Liver (tissue), 9 donors: Measurements from ENCODE around the gene MTMR12. TPM values are rescaled to one million over a fixed set of nuclear protein-coding genes. Genes with fewer than 3 reads are reported as not detected.

ENCODE experiments used
- DNase-seq: peaks from one replicate; pipeline ENCODE4 v3.0.0-alpha.2; 2017; ENCODE audit warnings: low spot score
- H3K27ac ChIP-seq, 2 donors: one replicate each; pipeline ENCODE4 v1.7.0; 2013; ENCODE audit warnings: inconsistent platforms in 2 of 2, low read length in 2 of 2, control low read depth in 1 of 2, low read depth in 1 of 2, mild to moderate bottlenecking in 1 of 2
- H3K27me3 ChIP-seq, 4 donors: one replicate each; pipeline versions ENCODE4 v1.6.1 to v1.7.0; 2013; ENCODE audit warnings: low read length in 3 of 4, inconsistent platforms in 1 of 4, mild to moderate bottlenecking in 1 of 4, moderate library complexity in 1 of 4; ENCODE audit not compliant: control insufficient read depth in 4 of 4, insufficient read depth in 4 of 4
- H3K36me3 ChIP-seq, 4 donors: one replicate each; pipeline versions ENCODE4 v1.6.1 to v1.7.0; 2013; ENCODE audit warnings: low read length in 3 of 4, mild to moderate bottlenecking in 3 of 4, low read depth in 1 of 4, moderate library complexity in 1 of 4; ENCODE audit not compliant: control insufficient read depth in 4 of 4, insufficient read depth in 3 of 4
- H3K4me1 ChIP-seq, 4 donors: one replicate each; pipeline versions ENCODE4 v1.6.1 to v1.7.0; 2013; ENCODE audit warnings: low read length in 3 of 4, mild to moderate bottlenecking in 3 of 4, moderate library complexity in 1 of 4; ENCODE audit not compliant: control insufficient read depth in 4 of 4, insufficient read depth in 4 of 4
- H3K4me3 ChIP-seq, 3 donors: one replicate each; pipeline versions ENCODE4 v1.6.1 to v1.7.0; 2013; ENCODE audit warnings: low read length in 3 of 3, control low read depth in 1 of 3, low read depth in 1 of 3, mild to moderate bottlenecking in 1 of 3
- H3K9ac ChIP-seq, 2 donors: one replicate each; pipeline ENCODE4 v1.7.0; 2013; ENCODE audit warnings: low read length in 2 of 2, mild to moderate bottlenecking in 2 of 2, moderate library complexity in 2 of 2, control low read depth in 1 of 2, low read depth in 1 of 2
- H3K9me3 ChIP-seq, 4 donors: one replicate each; pipeline versions ENCODE4 v1.6.1 to v1.7.0; 2013; ENCODE audit warnings: low read length in 3 of 4; ENCODE audit not compliant: control insufficient read depth in 4 of 4
- FOXA1 ChIP-seq: IDR thresholded peaks from 2 replicates; pipeline ENCODE4 v1.6.1; 2016; ENCODE audit warnings: antibody characterized with exemption
- FOXA2 ChIP-seq: IDR thresholded peaks from 2 replicates; pipeline ENCODE4 v1.6.1; 2016; ENCODE audit warnings: antibody characterized with exemption
- GABPA ChIP-seq, 2 donors: IDR thresholded peaks in 1 of 2; conservative IDR thresholded peaks in 1 of 2; 2 replicates each; pipeline ENCODE4 v1.6.1; 2016; ENCODE audit warnings: antibody characterized with exemption in 2 of 2, mild to moderate bottlenecking in 1 of 2, moderate library complexity in 1 of 2
- HNF4A ChIP-seq, 2 donors: conservative IDR thresholded peaks; 2 replicates each; pipeline ENCODE4 v1.6.1; 2016; ENCODE audit warnings: antibody characterized with exemption in 2 of 2, mild to moderate bottlenecking in 2 of 2
- HNF4G ChIP-seq: IDR thresholded peaks from 2 replicates; pipeline ENCODE4 v1.6.1; 2016; ENCODE audit warnings: antibody characterized with exemption
- JUND ChIP-seq, 2 donors: IDR thresholded peaks; 2 replicates each; pipeline ENCODE4 v1.6.1; 2016; ENCODE audit warnings: antibody characterized with exemption in 2 of 2
- NR2F2 ChIP-seq: IDR thresholded peaks from 2 replicates; pipeline ENCODE4 v1.6.1; 2016; ENCODE audit warnings: antibody characterized with exemption
- RXRA ChIP-seq, 2 donors: IDR thresholded peaks; 2 replicates each; pipeline ENCODE4 v1.6.1; 2017 to 2018; ENCODE audit warnings: antibody characterized with exemption in 2 of 2, mild to moderate bottlenecking in 1 of 2
- TAF1 ChIP-seq: conservative IDR thresholded peaks from 2 replicates; pipeline ENCODE4 v1.6.1; 2016; ENCODE audit warnings: antibody characterized with exemption, mild to moderate bottlenecking
- YY1 ChIP-seq: IDR thresholded peaks from 2 replicates; pipeline ENCODE4 v1.6.1; 2016; ENCODE audit warnings: antibody characterized with exemption, mild to moderate bottlenecking
- WGBS: extraction: QIAGEN DNeasy Blood & Tissue Kit; methylation state at CpG from one replicate; pipeline ENCODE4 v1.1.7; 2013; 5-methylcytosine and 5-hydroxymethylcytosine counted together
- polyA plus RNA-seq, 2 donors: library from polyadenylated mRNA; stranded (reverse) in 1 of 2; unstranded in 1 of 2; fragments of 200-250 nt in 1 of 2; fragments of >200 nt in 1 of 2; fragmentation: Nextera tagmentation in 1 of 2; extraction: Ambion mirVana in 1 of 2; gene quantifications; one replicate each; pipeline versions ENCODE4 v1.2.1 to v1.2.3, GENCODE V29; 2013 to 2015
- total RNA-seq, 2 donors: library from RNA; depleted of rRNA; stranded (reverse); fragments of >200 nt; gene quantifications; one replicate each; pipeline ENCODE4 v1.2.3, GENCODE V29; 2014
- TF ChIP-seq, protein P1 (sequence below): IDR thresholded peaks from 2 replicates; pipeline ENCODE4 v1.6.1; 2016; ENCODE audit warnings: antibody characterized with exemption
- TF ChIP-seq, protein P2 (sequence below): fragments of 150-350 bp; IDR thresholded peaks from 2 replicates; pipeline ENCODE4 v1.5.1; 2017; ENCODE audit warnings: improper control_type of control experiment, low read depth, low read length; ENCODE audit not compliant: missing input control
- TF ChIP-seq, protein P3 (sequence below): IDR thresholded peaks from 2 replicates; pipeline ENCODE4 v1.6.1; 2016; ENCODE audit warnings: antibody characterized with exemption
- TF ChIP-seq, protein P4 (sequence below): IDR thresholded peaks from 2 replicates; pipeline ENCODE4 v1.6.1; 2016; ENCODE audit warnings: antibody characterized with exemption, mild to moderate bottlenecking
- TF ChIP-seq, protein P5 (sequence below): IDR thresholded peaks from 2 replicates; pipeline ENCODE4 v1.6.1; 2016; ENCODE audit warnings: antibody characterized with exemption
- donor health status: healthy.
- donor health status: healthy.
- donor health status: healthy.
- donor health status: healthy.
- donor health status: healthy.

The MTMR12 gene
- total and polyA plus RNA-seq, 4 donors, result 4.4 to 28.7 (median 15.8) TPM

DNA sequence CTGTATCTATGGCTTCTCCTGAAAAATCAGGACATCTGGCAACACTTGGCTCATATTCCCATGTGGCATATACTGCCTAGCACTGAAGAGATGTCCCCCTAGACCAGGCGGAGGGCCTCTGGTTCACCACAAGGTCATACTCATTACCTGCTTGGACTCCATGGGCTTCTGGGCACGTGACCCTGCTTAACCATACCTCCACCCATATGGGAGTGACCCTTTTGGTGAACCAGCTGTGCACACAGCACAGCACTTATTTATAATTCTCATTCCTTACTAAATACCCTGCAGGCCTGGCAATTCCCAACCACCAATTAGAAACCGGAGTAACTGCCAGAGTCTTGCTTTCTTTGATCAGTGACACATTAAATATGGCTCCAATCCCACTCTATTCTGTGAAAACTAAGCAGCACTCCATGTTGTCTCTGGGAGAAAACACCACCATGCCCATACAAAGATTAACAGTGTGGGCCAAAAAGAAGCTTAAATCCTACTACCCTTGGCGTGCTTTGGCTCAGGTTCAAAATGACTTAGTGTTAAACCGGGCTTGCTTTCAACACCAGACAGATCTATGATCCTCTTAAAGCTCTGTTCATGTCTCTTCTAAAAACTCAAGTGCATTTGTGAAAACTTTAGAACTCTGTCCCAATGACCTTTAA lies 57.7 kb downstream of the MTMR12 start (continued):
- TF ChIP-seq, protein P1, sequence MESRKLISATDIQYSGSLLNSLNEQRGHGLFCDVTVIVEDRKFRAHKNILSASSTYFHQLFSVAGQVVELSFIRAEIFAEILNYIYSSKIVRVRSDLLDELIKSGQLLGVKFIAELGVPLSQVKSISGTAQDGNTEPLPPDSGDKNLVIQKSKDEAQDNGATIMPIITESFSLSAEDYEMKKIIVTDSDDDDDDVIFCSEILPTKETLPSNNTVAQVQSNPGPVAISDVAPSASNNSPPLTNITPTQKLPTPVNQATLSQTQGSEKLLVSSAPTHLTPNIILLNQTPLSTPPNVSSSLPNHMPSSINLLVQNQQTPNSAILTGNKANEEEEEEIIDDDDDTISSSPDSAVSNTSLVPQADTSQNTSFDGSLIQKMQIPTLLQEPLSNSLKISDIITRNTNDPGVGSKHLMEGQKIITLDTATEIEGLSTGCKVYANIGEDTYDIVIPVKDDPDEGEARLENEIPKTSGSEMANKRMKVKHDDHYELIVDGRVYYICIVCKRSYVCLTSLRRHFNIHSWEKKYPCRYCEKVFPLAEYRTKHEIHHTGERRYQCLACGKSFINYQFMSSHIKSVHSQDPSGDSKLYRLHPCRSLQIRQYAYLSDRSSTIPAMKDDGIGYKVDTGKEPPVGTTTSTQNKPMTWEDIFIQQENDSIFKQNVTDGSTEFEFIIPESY, result no peak
- TF ChIP-seq, protein P2, sequence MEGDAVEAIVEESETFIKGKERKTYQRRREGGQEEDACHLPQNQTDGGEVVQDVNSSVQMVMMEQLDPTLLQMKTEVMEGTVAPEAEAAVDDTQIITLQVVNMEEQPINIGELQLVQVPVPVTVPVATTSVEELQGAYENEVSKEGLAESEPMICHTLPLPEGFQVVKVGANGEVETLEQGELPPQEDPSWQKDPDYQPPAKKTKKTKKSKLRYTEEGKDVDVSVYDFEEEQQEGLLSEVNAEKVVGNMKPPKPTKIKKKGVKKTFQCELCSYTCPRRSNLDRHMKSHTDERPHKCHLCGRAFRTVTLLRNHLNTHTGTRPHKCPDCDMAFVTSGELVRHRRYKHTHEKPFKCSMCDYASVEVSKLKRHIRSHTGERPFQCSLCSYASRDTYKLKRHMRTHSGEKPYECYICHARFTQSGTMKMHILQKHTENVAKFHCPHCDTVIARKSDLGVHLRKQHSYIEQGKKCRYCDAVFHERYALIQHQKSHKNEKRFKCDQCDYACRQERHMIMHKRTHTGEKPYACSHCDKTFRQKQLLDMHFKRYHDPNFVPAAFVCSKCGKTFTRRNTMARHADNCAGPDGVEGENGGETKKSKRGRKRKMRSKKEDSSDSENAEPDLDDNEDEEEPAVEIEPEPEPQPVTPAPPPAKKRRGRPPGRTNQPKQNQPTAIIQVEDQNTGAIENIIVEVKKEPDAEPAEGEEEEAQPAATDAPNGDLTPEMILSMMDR, result no peak
- no peak for TF ChIP-seq JUND (IDR thresholded peaks at IDR 0.05)
- TF ChIP-seq, protein P3, sequence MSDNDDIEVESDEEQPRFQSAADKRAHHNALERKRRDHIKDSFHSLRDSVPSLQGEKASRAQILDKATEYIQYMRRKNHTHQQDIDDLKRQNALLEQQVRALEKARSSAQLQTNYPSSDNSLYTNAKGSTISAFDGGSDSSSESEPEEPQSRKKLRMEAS, result no peak

DNA sequence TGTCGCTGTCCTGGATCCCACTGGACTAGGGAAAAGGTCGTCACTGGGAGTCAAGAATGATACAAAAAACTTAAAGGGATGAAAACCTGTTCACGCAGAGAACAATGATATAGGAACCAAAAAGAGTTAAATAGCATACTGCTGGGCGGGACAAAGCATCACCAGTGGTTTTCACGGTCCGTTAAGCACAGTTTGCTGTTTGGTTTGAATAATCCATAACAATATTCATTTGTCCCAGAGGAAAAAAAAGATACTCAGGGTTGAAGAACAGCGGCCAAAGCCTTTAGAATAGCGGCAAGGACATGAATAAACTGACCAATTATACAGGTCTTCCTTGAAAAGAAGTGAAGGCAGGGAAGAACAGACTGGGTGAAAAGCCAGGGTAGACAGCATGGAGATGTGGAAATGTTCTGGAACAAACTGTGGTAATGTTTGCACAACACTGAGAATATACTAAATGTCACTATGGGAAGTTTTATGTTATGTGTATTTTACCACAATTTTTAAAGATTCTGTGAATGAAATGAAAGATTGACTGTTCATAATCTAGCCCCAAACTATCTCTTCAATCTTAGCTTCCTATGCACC lies 60.8 kb downstream of the MTMR12 start:
- TF ChIP-seq YY1 (no peak), FOXA2 (no peak), RXRA (IDR thresholded peaks at IDR 0.05) (peak in 1 of 2 donors; percentile 32)
- TF ChIP-seq, protein P4, sequence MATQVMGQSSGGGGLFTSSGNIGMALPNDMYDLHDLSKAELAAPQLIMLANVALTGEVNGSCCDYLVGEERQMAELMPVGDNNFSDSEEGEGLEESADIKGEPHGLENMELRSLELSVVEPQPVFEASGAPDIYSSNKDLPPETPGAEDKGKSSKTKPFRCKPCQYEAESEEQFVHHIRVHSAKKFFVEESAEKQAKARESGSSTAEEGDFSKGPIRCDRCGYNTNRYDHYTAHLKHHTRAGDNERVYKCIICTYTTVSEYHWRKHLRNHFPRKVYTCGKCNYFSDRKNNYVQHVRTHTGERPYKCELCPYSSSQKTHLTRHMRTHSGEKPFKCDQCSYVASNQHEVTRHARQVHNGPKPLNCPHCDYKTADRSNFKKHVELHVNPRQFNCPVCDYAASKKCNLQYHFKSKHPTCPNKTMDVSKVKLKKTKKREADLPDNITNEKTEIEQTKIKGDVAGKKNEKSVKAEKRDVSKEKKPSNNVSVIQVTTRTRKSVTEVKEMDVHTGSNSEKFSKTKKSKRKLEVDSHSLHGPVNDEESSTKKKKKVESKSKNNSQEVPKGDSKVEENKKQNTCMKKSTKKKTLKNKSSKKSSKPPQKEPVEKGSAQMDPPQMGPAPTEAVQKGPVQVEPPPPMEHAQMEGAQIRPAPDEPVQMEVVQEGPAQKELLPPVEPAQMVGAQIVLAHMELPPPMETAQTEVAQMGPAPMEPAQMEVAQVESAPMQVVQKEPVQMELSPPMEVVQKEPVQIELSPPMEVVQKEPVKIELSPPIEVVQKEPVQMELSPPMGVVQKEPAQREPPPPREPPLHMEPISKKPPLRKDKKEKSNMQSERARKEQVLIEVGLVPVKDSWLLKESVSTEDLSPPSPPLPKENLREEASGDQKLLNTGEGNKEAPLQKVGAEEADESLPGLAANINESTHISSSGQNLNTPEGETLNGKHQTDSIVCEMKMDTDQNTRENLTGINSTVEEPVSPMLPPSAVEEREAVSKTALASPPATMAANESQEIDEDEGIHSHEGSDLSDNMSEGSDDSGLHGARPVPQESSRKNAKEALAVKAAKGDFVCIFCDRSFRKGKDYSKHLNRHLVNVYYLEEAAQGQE, result no peak
- Histone ChIP-seq H3K9me3 (no peaks in the 10 kb centered on the region), H3K36me3 (peaks cover 12 to 33% (median 23%) of the 10 kb centered on the region in 4 donors), H3K27me3 (no peaks in the 10 kb centered on the region), H3K4me3 (no peak overlapping the region), H3K9ac (no peak overlapping the region), H3K27ac (peak overlapping the region; percentile 32 to 40), H3K4me1 (peaks cover 1 to 15% (median 11%) of the 10 kb centered on the region in 4 donors)
- no peak for DNase-seq
- 94% methylated on average over 8 of the region's 8 CpGs for WGBS

DNA sequence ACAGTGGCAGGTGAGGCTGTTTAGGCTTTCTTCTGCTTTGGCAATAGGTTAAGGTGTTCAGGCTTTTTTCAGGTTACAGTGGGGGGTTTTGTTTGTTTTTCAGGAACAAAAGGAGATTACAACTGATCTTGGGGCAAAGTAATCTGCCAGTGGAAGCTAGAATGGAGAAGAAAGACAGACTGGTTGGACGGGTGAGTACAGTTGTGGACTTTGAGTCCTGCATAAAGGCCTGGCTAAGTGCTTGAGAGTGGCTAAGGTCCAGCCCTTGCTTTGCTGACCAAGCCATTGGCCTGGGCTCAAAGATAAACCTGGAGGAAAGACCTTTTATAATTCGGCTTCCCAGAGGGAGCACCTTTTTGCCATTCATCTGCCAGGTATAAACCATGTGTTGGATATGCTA lies 63.1 kb downstream of the MTMR12 start:
- Histone ChIP-seq H3K36me3 (peaks cover 17 to 27% (median 20%) of the 10 kb centered on the region in 4 donors), H3K9ac (no peak overlapping the region), H3K27me3 (no peaks in the 10 kb centered on the region), H3K27ac (peak overlapping the region in 1 of 2 donors; percentile 14), H3K9me3 (peaks cover 0 to 2% (median 0%) of the 10 kb centered on the region in 4 donors), H3K4me3 (no peak overlapping the region), H3K4me1 (peaks cover 1 to 15% (median 11%) of the 10 kb centered on the region in 4 donors)
- 39% methylated on average over 2 of the region's 2 CpGs for WGBS
- DNase-seq, result no peak
- TF ChIP-seq RXRA (IDR thresholded peaks at IDR 0.05) (peak; percentile 67 to 70), FOXA2 (no peak), NR2F2 (no peak), FOXA1 (peak; percentile 28), HNF4A (conservative IDR thresholded peaks at IDR 0.05) (peak; percentile 94 to 96), GABPA (IDR thresholded peaks at IDR 0.05 in 1 of 2, conservative IDR thresholded peaks at IDR 0.05 in 1 of 2) (no peak), JUND (IDR thresholded peaks at IDR 0.05) (peak; percentile 49 to 59), YY1 (peak; percentile 42), TAF1 (no peak), HNF4G (peak; percentile 90)
- TF ChIP-seq, protein P5, sequence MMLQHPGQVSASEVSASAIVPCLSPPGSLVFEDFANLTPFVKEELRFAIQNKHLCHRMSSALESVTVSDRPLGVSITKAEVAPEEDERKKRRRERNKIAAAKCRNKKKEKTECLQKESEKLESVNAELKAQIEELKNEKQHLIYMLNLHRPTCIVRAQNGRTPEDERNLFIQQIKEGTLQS, result no peak
- TF ChIP-seq, protein P1, result no peak
- TF ChIP-seq, protein P3, result peak; percentile 43
- TF ChIP-seq, protein P2, result no peak
